ENCODE results near the gene FGF22. TPM values are rescaled to one million over a fixed set of nuclear protein-coding genes. Genes with fewer than 3 reads are reported as not detected.

FGF22 gene
- total and polyA plus RNA-seq, 2 of the 13 experiments (the other 11 are each of a cell fraction or from before 2014, with no cell fraction given): 0.24 TPM; not detected in 1

DNA sequence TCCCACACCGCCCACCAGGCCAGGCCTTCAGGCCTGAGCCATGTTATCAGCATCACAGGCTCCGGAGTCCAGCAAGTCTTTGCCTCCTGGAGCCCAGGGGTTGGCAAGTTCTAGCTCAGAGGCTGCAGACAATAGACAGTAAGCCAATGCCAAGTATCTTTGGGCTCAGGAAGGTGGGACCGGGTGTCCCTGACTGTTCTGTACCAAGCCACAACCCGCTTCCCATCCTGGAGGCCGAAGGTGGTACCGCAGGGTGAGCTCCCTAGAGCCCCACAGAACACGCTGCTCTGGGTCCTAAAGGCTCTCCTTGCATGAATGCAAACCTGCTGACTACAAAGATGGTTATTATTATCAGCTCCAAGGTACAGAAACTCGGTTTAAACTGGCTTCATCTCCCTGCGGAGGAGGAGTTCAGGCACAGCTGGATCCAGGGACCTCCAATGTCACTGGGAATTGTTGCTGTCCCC lies 31.0 kb downstream of the FGF22 start (continued):
- TF ChIP-seq JDP2 (CRISPR knock-in tag; IDR thresholded peaks at IDR 0.05; ENCODE audit: borderline replicate concordance) (no peak), REXO4 (CRISPR knock-in tag; IDR thresholded peaks at IDR 0.05; ENCODE audit: borderline replicate concordance) (no peak), SP1 (IDR thresholded peaks at IDR 0.05) (no peak), SP1 (CRISPR knock-in tag; IDR thresholded peaks at IDR 0.05) (no peak), ISX (CRISPR knock-in tag; conservative IDR thresholded peaks at IDR 0.05) (no peak), BRF2 (CRISPR knock-in tag; IDR thresholded peaks at IDR 0.05) (no peak), TEAD2 (CRISPR knock-in tag; IDR thresholded peaks at IDR 0.05) (no peak), ZNF296 (CRISPR knock-in tag; conservative IDR thresholded peaks at IDR 0.05) (no peak), ZFY (CRISPR knock-in tag; IDR thresholded peaks at IDR 0.05) (peak; percentile 58; the same call in 1 of the 2 replicates), KDM1A (CRISPR knock-in tag; IDR thresholded peaks at IDR 0.05) (no peak), ZNF724P (CRISPR knock-in tag; IDR thresholded peaks at IDR 0.05; ENCODE audit: borderline replicate concordance) (no peak), REPIN1 (CRISPR knock-in tag; IDR thresholded peaks at IDR 0.05; ENCODE audit: borderline replicate concordance, low read depth) (0 out of 2 replicates have a peak, but pooled peaks have one; percentile 48), ZKSCAN8 (CRISPR knock-in tag; IDR thresholded peaks at IDR 0.05; ENCODE audit: borderline replicate concordance) (no peak), ZNF790 (CRISPR knock-in tag; IDR thresholded peaks at IDR 0.05; ENCODE audit: borderline replicate concordance) (no peak), ZMYM2 (CRISPR knock-in tag; IDR thresholded peaks at IDR 0.05) (no peak), SP140L (CRISPR knock-in tag; IDR thresholded peaks at IDR 0.05; ENCODE audit: borderline replicate concordance) (no peak), SAP130 (CRISPR knock-in tag; IDR thresholded peaks at IDR 0.05; ENCODE audit: low read depth) (peak; percentile 21; the same call in 1 of the 2 replicates), ZNF33B (CRISPR knock-in tag; IDR thresholded peaks at IDR 0.05) (no peak), ATAD3A (CRISPR knock-in tag; IDR thresholded peaks at IDR 0.05) (no peak), FOSL2 (CRISPR knock-in tag; IDR thresholded peaks at IDR 0.05) (no peak), CEBPG (CRISPR knock-in tag; IDR thresholded peaks at IDR 0.05) (no peak), SP5 (CRISPR knock-in tag; IDR thresholded peaks at IDR 0.05; ENCODE audit: borderline replicate concordance, low read depth) (no peak), ZFX (CRISPR knock-in tag; IDR thresholded peaks at IDR 0.05; ENCODE audit: low read depth) (peak; percentile 52; the same call in 1 of the 2 replicates), ZNF775 (CRISPR knock-in tag; IDR thresholded peaks at IDR 0.05; ENCODE audit: borderline replicate concordance) (no peak), CENPBD1 (CRISPR knock-in tag; IDR thresholded peaks at IDR 0.05; ENCODE audit: borderline replicate concordance, low read depth) (no peak), ZNF550 (CRISPR knock-in tag; IDR thresholded peaks at IDR 0.05; ENCODE audit: borderline replicate concordance) (no peak)
- TF ChIP-seq, protein P1, sequence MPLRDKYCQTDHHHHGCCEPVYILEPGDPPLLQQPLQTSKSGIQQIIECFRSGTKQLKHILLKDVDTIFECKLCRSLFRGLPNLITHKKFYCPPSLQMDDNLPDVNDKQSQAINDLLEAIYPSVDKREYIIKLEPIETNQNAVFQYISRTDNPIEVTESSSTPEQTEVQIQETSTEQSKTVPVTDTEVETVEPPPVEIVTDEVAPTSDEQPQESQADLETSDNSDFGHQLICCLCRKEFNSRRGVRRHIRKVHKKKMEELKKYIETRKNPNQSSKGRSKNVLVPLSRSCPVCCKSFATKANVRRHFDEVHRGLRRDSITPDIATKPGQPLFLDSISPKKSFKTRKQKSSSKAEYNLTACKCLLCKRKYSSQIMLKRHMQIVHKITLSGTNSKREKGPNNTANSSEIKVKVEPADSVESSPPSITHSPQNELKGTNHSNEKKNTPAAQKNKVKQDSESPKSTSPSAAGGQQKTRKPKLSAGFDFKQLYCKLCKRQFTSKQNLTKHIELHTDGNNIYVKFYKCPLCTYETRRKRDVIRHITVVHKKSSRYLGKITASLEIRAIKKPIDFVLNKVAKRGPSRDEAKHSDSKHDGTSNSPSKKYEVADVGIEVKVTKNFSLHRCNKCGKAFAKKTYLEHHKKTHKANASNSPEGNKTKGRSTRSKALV (CRISPR knock-in tag; IDR thresholded peaks at IDR 0.05): no peak
- TF ChIP-seq, protein P2, sequence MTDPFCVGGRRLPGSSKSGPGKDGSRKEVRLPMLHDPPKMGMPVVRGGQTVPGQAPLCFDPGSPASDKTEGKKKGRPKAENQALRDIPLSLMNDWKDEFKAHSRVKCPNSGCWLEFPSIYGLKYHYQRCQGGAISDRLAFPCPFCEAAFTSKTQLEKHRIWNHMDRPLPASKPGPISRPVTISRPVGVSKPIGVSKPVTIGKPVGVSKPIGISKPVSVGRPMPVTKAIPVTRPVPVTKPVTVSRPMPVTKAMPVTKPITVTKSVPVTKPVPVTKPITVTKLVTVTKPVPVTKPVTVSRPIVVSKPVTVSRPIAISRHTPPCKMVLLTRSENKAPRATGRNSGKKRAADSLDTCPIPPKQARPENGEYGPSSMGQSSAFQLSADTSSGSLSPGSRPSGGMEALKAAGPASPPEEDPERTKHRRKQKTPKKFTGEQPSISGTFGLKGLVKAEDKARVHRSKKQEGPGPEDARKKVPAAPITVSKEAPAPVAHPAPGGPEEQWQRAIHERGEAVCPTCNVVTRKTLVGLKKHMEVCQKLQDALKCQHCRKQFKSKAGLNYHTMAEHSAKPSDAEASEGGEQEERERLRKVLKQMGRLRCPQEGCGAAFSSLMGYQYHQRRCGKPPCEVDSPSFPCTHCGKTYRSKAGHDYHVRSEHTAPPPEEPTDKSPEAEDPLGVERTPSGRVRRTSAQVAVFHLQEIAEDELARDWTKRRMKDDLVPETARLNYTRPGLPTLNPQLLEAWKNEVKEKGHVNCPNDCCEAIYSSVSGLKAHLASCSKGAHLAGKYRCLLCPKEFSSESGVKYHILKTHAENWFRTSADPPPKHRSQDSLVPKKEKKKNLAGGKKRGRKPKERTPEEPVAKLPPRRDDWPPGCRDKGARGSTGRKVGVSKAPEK (CRISPR knock-in tag; IDR thresholded peaks at IDR 0.05; ENCODE audit: borderline replicate concordance): no peak
